HepG2 (cell line): Measurements from ENCODE around the gene LEAP2. TPM values are rescaled to one million over a fixed set of nuclear protein-coding genes. Genes with fewer than 3 reads are reported as not detected.

ENCODE experiments used
- ATAD3A ChIP-seq: sonication (generic); formaldehyde crosslinking; IDR thresholded peaks from 2 replicates; pipeline ENCODE4 v1.4.0; 2020; ENCODE audit warnings: missing genetic modification reagents
- FOXO4 ChIP-seq: sonication (generic); formaldehyde crosslinking; conservative IDR thresholded peaks from 2 replicates; pipeline ENCODE4 v1.8.1; 2023; ENCODE audit warnings: missing genetic modification reagents
- HMGXB4 ChIP-seq, 2 experiments: sonication (generic) in 1 of 2; formaldehyde crosslinking in 1 of 2; IDR thresholded peaks; 2 replicates each; pipeline versions ENCODE4 v1.4.0 to v1.6.1; 2018 to 2020; ENCODE audit warnings: missing genetic modification reagents in 2 of 2, borderline replicate concordance in 1 of 2, low read depth in 1 of 2, mild to moderate bottlenecking in 1 of 2, missing biosample characterization in 1 of 2
- IKZF1 ChIP-seq: fragments of 450-650 bp; IDR thresholded peaks from 2 replicates; pipeline ENCODE4 v1.7.1; 2016
- MBD4 ChIP-seq: IDR thresholded peaks from 2 replicates; pipeline ENCODE4 v1.6.1; 2012; ENCODE audit warnings: low read length, inconsistent platforms, borderline replicate concordance
- MIER3 ChIP-seq: IDR thresholded peaks from 2 replicates; pipeline ENCODE4 v1.6.1; 2016; ENCODE audit warnings: missing compliant biosample characterization, borderline replicate concordance
- REXO4 ChIP-seq: sonication (generic); formaldehyde crosslinking; IDR thresholded peaks from 2 replicates; pipeline ENCODE4 v1.8.0; 2022; ENCODE audit warnings: missing genetic modification reagents, mild to moderate bottlenecking, borderline replicate concordance
- RNF219 ChIP-seq: sonication (generic); formaldehyde crosslinking; IDR thresholded peaks from 2 replicates; pipeline ENCODE4 v1.5.0; 2020; ENCODE audit warnings: mild to moderate bottlenecking, missing genetic modification reagents
- SAP130 ChIP-seq: IDR thresholded peaks from 2 replicates; pipeline ENCODE4 v1.6.1; 2016; ENCODE audit warnings: low read depth
- SMARCE1 ChIP-seq: fragments of 450-650 bp; IDR thresholded peaks from 2 replicates; pipeline ENCODE4 v1.6.1; 2017; ENCODE audit warnings: borderline replicate concordance
- TRIM22 ChIP-seq: fragments of 450-650 bp; IDR thresholded peaks from 2 replicates; pipeline ENCODE4 v1.6.1; 2017
- ZC3H13 ChIP-seq: sonication (generic); formaldehyde crosslinking; IDR thresholded peaks from 2 replicates; pipeline ENCODE4 v1.8.1; 2023; ENCODE audit warnings: mild to moderate bottlenecking, missing genetic modification reagents, moderate library complexity
- ZNF253 ChIP-seq: sonication (generic); formaldehyde crosslinking; IDR thresholded peaks from 2 replicates; pipeline ENCODE4 v1.8.0; 2022; ENCODE audit warnings: mild to moderate bottlenecking, missing genetic modification reagents, borderline replicate concordance
- ZNF274 ChIP-seq: sonication (generic); formaldehyde crosslinking; IDR thresholded peaks from 2 replicates; pipeline ENCODE4 v1.5.1; 2020; ENCODE audit warnings: mild to moderate bottlenecking, missing genetic modification reagents
- ZNF350 ChIP-seq: sonication (generic); formaldehyde crosslinking; IDR thresholded peaks from 2 replicates; pipeline ENCODE4 v1.4.0; 2020; ENCODE audit warnings: mild to moderate bottlenecking, low read depth, missing genetic modification reagents, borderline replicate concordance
- ZNF382 ChIP-seq: sonication (generic); formaldehyde crosslinking; IDR thresholded peaks from 2 replicates; pipeline ENCODE4 v1.5.0; 2020; ENCODE audit warnings: missing genetic modification reagents, mild to moderate bottlenecking, borderline replicate concordance
- ZNF580 ChIP-seq: IDR thresholded peaks from 2 replicates; pipeline ENCODE4 v1.6.1; 2016; ENCODE audit warnings: low read depth, borderline replicate concordance
- ZNF660 ChIP-seq: sonication (generic); formaldehyde crosslinking; IDR thresholded peaks from 2 replicates; pipeline ENCODE4 v1.5.1; 2020; ENCODE audit warnings: mild to moderate bottlenecking, low read depth, missing genetic modification reagents, borderline replicate concordance
- ZSCAN5A ChIP-seq: sonication (generic); formaldehyde crosslinking; IDR thresholded peaks from 2 replicates; pipeline ENCODE4 v1.8.0; 2022; ENCODE audit warnings: mild to moderate bottlenecking, missing genetic modification reagents, borderline replicate concordance
- polyA plus RNA-seq, 8 experiments: library from polyadenylated mRNA; depleted of rRNA in 3 of 8; stranded (reverse) in 7 of 8; unstranded in 1 of 8; fragments of >200 nt; fragmentation: Illumina TruSeq in 4 of 8; extraction: Trizol in 4 of 8; gene quantifications; 2 replicates each; pipeline versions ENCODE4 v1.2.1 to v1.2.3, GENCODE V29; 2011 to 2016; ENCODE audit warnings: low read depth in 4 of 8, missing spikeins in 1 of 8, mixed read lengths in 1 of 8; ENCODE audit not compliant: insufficient read depth in 1 of 8
- total RNA-seq, 5 experiments: library from RNA; depleted of rRNA; stranded (reverse); fragments of >200 nt; fragmentation: Illumina TruSeq; extraction: Trizol; gene quantifications; 2 replicates each; pipeline ENCODE4 v1.2.3, GENCODE V29; 2016; ENCODE audit warnings: low read depth in 1 of 5

The LEAP2 gene
- total and polyA plus RNA-seq, 2 of the 13 experiments (the other 11 are each of a cell fraction or from before 2014, with no cell fraction given), result 23.9 to 51.9 TPM

GRCh38 chr5:132873930-132874271 lies 433 bp downstream of the LEAP2 start (continued):
- no peak for TF ChIP-seq ZNF580 (CRISPR knock-in tag)
- no peak for TF ChIP-seq ZSCAN5A (CRISPR knock-in tag)
- TF ChIP-seq ZNF350 (CRISPR knock-in tag), result no peak
- TF ChIP-seq IKZF1, result no peak
- TF ChIP-seq ZNF274 (CRISPR knock-in tag), result no peak
- no peak for TF ChIP-seq ATAD3A (CRISPR knock-in tag)
- TF ChIP-seq ZC3H13 (CRISPR knock-in tag), result peak; percentile 81
- 0 out of 2 replicates have a peak, but pooled peaks have one; percentile 1 for TF ChIP-seq ZNF660 (CRISPR knock-in tag)
- TF ChIP-seq ZNF253 (CRISPR knock-in tag), result no peak
- no peak for TF ChIP-seq REXO4
- no peak for TF ChIP-seq SAP130 (CRISPR knock-in tag)
- 0 out of 4 replicates have a peak, but pooled peaks of 1 of the 2 experiments have one; percentile 18 for TF ChIP-seq HMGXB4 (CRISPR knock-in tag; IDR thresholded peaks at IDR 0.05; ENCODE audit: borderline replicate concordance in 1 of 2, low read depth in 1 of 2)
- no peak for TF ChIP-seq SMARCE1
- 0 out of 2 replicates have a peak, but pooled peaks have one; percentile 20 for TF ChIP-seq FOXO4 (CRISPR knock-in tag)
- TF ChIP-seq MIER3, result no peak
- no peak for TF ChIP-seq RNF219
- no peak for TF ChIP-seq TRIM22
- no peak for TF ChIP-seq MBD4
- TF ChIP-seq ZNF382 (CRISPR knock-in tag), result no peak
